ENCODE results near the gene SLC7A1. TPM values are rescaled to one million over a fixed set of nuclear protein-coding genes. Genes with fewer than 3 reads are reported as not detected.

Gene SLC7A1
- total RNA-seq, 1 donor from 2014 or later: 138 TPM

DNA sequence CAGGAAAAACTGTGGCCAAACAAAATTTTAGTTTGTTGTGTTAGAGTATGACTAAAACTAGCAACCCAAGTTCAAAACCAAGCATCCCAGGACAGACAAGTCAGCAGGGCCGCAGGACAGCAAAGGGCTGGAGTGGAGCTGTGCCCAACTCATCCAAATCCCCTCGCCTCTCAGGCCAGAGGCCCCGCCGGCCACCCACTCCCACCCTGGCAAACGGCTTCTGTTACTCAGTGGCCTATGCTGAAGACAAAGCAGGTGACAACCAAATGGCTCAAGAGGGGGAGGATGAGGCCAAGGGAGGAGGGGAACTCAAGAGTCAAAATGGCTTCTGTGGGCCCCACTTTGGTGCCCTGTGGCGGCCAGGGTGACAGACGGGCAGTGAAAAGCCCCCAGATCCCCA, 69.7 kb downstream of the SLC7A1 start:
- Mint-ChIP-seq H3K4me1 (peaks cover 1% of the 10 kb centered on the region), H3K36me3 (ENCODE audit: low read depth) (peaks cover 69% of the 10 kb centered on the region), H3K9me3 (no peaks in the 10 kb centered on the region), H3K27me3 (no peaks in the 10 kb centered on the region), H3K27ac (no peak overlapping the region), H3K4me3 (no peak overlapping the region)
- DNase-seq: no peak
- intact Hi-C loops (cut with micrococcal nuclease): no loop called here

DNA sequence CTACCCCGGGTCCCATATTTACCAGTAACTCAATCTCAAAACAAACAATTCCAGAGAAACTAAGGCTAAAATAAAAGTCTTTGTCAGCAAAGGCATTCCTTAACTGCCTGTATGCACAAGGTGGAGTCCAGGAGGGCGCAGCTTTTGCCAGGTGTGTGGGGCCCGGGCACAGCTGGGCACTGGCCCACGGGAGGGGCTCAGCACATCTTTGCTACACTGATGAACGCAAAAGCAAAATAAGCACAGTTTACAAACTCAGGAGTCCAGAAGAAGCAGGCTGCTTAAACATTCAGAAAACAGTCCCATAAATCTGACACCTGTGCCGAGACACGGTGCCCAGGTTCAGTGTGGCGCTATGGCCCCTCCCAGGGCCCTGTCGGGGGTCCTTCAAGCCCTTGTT, 70.8 kb downstream of the SLC7A1 start:
- Mint-ChIP-seq H3K9me3 (no peaks in the 10 kb centered on the region), H3K36me3 (ENCODE audit: low read depth) (peaks cover 67% of the 10 kb centered on the region), H3K4me1 (peaks cover 5% of the 10 kb centered on the region), H3K27me3 (no peaks in the 10 kb centered on the region), H3K27ac (no peak overlapping the region), H3K4me3 (no peak overlapping the region)
- DNase-seq: no peak
- intact Hi-C loops (cut with micrococcal nuclease): no loop called here

DNA sequence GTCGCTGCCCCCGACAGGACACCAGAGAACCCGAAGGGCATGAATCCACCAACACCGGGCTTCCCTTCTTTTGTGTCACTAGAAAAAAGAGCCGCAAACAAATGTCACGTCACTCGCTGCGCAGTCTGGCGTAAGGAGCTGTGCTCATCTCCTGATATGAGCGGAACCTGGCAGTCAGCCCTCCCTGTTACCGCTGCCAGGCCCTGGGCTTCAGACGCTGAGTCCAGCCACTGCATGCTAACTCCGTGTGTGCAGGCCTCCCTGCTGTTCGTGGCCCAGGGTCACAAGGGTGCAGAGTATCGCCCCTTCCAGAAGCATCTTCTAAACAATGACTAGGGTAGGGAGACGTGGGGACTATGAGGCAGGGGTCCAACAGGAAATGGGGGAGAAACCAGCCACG, 71.3 kb downstream of the SLC7A1 start:
- Mint-ChIP-seq H3K9me3 (no peaks in the 10 kb centered on the region), H3K4me1 (peaks cover 5% of the 10 kb centered on the region), H3K27ac (no peak overlapping the region), H3K36me3 (ENCODE audit: low read depth) (peaks cover 64% of the 10 kb centered on the region), H3K27me3 (no peaks in the 10 kb centered on the region), H3K4me3 (no peak overlapping the region)
- intact Hi-C loops (cut with micrococcal nuclease): no loop called here
- DNase-seq: no peak

DNA sequence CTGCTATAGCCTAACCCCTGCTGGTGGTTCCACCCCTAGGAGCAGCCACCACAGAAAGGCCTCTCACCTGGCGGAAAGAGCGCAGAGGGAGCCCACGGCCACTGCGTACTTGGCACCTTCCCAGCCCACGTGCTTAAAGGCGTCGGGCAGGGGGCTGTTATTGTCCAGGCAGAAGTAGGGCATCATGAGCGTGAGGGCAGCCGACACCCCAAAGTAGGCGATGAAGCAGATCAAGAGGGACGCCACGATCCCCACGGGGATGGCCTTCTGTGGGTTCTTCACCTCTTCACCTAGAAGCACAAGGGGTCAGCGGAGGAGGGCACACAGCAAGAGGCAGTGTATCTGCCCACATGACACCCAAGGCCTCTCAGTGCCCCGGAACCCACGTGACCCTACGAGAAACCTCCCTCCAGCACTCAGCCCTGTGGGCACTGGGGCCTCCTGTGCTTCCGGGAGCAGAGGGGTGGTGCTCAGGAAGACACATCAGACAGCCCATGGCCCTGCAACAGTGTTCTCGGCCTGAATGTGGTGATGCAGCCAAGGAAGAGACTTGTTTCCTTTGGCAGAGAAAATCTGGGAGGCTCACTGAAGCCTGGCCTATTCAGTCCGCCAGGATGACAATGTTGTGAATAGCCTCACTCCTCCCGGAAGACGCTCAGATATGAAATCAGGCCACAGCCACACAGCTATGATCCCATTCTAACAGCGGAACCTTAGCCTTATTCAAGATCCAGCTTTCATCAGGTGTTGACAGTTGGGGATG, 72.1 kb downstream of the SLC7A1 start:
- Mint-ChIP-seq H3K27ac (no peak overlapping the region), H3K36me3 (ENCODE audit: low read depth) (peaks cover 62% of the 10 kb centered on the region), H3K4me1 (peaks cover 5% of the 10 kb centered on the region), H3K27me3 (no peaks in the 10 kb centered on the region), H3K4me3 (no peak overlapping the region), H3K9me3 (no peaks in the 10 kb centered on the region)
- intact Hi-C loops (cut with micrococcal nuclease): no loop called here
- DNase-seq: no peak

DNA sequence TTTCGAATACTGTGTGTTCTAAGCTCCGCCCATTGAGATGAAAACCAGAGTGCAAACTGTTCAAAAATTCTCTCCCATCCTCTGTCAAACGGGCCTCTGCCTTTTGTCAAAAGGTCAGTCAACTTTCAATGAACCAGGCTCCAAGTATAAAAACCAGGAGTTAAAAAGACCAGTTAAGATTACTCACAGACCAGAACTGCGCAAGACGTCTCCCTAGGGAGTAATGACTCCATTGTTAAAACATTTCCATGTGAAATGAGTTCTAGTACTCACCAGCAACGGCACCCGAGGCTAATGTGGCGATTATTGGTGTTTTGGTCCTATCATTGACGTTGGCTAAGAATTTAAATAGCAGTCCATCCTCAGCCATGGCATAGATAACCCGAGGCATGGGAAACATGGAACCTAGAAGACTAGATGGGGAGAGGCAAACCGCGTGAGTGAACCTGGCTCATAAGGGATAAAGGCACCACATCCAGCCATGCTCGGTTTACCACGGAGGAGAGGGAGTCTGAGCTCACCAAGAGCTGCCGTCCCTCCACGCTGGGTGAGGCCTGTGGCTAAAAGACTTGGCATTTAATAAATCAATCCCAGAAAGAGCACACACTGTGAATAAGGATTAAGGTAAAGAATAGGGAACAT, 73.3 kb downstream of the SLC7A1 start:
- no peak for DNase-seq
- no peak overlapping the region for H3K27ac Mint-ChIP-seq
- H3K9me3 Mint-ChIP-seq: no peaks in the 10 kb centered on the region
- H3K4me3 Mint-ChIP-seq: no peak overlapping the region
- intact Hi-C loops (cut with micrococcal nuclease): no loop called here
- no peaks in the 10 kb centered on the region for H3K27me3 Mint-ChIP-seq
- peaks cover 5% of the 10 kb centered on the region for H3K4me1 Mint-ChIP-seq
- H3K36me3 Mint-ChIP-seq (ENCODE audit: low read depth): peaks cover 60% of the 10 kb centered on the region

DNA sequence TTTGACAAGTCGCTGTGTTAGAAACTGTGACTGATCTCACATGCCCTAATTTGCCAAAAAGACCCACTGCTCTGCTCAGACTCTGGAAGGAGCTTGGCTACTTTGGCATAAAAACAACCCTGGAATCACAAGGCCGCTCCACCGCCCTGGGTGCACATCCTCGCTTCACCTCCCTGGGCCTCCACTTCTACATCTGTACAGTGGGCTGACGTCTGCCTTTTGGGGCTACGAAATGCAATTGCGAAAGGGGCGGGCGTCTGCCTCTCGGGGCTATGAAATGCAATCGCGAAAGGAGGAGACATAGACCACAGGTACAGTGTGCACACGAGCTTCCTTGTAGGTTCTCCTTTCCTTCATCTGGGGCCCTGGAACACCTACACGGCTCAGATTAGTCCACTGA, 74.2 kb downstream of the SLC7A1 start:
- H3K9me3 Mint-ChIP-seq: no peaks in the 10 kb centered on the region
- intact Hi-C loops (cut with micrococcal nuclease): no loop called here
- H3K4me1 Mint-ChIP-seq: peaks cover 5% of the 10 kb centered on the region
- H3K4me3 Mint-ChIP-seq: no peak overlapping the region
- no peak for DNase-seq
- H3K27me3 Mint-ChIP-seq: no peaks in the 10 kb centered on the region
- H3K27ac Mint-ChIP-seq: no peak overlapping the region
- peaks cover 57% of the 10 kb centered on the region for H3K36me3 Mint-ChIP-seq (ENCODE audit: low read depth)

DNA sequence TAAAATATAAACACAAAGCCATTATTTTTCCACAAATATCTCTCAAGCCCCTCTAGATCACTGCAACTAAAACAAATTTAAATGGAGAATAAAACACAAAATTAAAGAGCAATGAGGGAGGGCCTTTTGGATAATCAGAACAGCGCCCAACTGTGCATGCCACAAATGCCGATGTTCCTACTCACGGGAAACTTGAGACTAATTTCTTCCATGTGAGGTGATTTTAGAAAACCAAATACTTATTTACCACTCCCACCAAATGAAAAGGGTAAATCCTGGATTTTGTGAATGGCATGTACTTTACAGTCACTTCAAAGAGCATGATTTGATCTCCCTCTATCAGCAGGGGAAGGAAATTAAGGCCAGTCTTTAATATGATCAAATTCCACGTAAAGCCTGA, 74.8 kb downstream of the SLC7A1 start:
- no peak overlapping the region for H3K4me3 Mint-ChIP-seq
- H3K9me3 Mint-ChIP-seq: no peaks in the 10 kb centered on the region
- no peak for DNase-seq
- intact Hi-C loops (cut with micrococcal nuclease): no loop called here
- H3K4me1 Mint-ChIP-seq: peaks cover 5% of the 10 kb centered on the region
- H3K27me3 Mint-ChIP-seq: no peaks in the 10 kb centered on the region
- peaks cover 63% of the 10 kb centered on the region for H3K36me3 Mint-ChIP-seq (ENCODE audit: low read depth)
- no peak overlapping the region for H3K27ac Mint-ChIP-seq

DNA sequence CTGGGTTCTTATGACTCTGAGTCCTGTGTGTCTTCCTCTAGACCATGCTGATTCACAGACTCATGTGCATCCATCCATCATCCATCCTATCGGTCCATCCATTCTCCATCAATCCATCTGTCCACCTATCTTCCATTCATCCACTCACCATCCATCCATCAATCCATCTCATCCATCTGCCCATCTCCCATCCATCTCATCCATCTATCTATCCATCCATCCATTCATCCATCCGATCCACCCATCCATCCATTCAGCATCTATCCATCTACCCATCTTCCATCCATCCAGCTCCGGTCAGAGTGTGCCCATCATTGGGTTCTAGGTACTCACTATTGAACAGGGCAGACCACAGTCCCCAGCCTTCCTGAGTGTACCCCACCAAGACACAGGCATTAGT, 75.6 kb downstream of the SLC7A1 start:
- Mint-ChIP-seq H3K4me1 (peaks cover 3% of the 10 kb centered on the region), H3K4me3 (no peak overlapping the region), H3K27ac (no peak overlapping the region), H3K36me3 (ENCODE audit: low read depth) (peaks cover 61% of the 10 kb centered on the region), H3K27me3 (no peaks in the 10 kb centered on the region), H3K9me3 (no peaks in the 10 kb centered on the region)
- DNase-seq: no peak
- intact Hi-C loops (cut with micrococcal nuclease): no loop called here

DNA sequence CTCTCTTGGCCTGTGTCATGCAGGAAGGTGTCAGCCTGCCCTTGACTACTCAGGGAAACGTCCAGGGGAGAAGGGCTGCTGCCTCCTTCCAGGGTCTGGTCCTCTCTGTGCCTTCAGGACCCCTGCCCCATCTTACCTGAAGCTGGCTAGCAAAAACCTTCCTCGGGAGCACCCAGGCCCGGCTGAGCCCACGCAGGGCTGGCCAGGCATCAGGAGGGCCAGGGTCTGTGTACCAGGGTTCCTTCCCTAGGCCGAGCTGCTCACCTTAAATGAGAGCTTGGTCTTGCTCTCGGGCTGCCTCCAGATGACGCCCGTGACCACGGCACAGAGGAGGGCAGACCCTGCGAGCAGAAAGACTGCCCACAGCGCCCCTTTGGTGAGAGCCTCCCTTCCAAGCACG, 78.6 kb downstream of the SLC7A1 start:
- Mint-ChIP-seq H3K4me1 (peaks cover 3% of the 10 kb centered on the region), H3K4me3 (no peak overlapping the region), H3K9me3 (no peaks in the 10 kb centered on the region), H3K36me3 (ENCODE audit: low read depth) (peaks cover 60% of the 10 kb centered on the region), H3K27ac (no peak overlapping the region), H3K27me3 (no peaks in the 10 kb centered on the region)
- no peak for DNase-seq
- intact Hi-C loops (cut with micrococcal nuclease): no loop called here

DNA sequence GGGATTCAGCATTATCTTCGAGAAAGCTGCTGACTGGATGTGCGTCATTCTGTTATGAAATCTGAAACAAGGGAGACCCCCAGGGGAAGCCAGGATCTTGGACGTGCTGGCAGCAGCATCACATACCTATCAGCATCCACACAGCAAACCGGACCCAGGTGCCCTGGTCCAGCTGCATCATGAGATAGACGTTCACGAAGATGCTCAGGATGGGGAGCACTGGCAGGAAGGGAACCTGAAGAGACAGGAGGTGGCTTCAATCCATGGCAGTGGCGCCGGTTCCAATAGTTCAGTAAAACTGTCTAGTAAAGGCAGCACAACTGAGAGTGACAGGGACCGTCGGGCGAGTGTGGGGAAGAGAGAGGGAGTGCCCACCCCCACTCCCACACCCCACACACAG, 79.5 kb downstream of the SLC7A1 start:
- H3K36me3 Mint-ChIP-seq (ENCODE audit: low read depth): peaks cover 61% of the 10 kb centered on the region
- H3K9me3 Mint-ChIP-seq: no peaks in the 10 kb centered on the region
- H3K27me3 Mint-ChIP-seq: no peaks in the 10 kb centered on the region
- intact Hi-C loops (cut with micrococcal nuclease): no loop called here
- no peak for DNase-seq
- H3K27ac Mint-ChIP-seq: no peak overlapping the region
- H3K4me1 Mint-ChIP-seq: peaks cover 5% of the 10 kb centered on the region
- H3K4me3 Mint-ChIP-seq: no peak overlapping the region

DNA sequence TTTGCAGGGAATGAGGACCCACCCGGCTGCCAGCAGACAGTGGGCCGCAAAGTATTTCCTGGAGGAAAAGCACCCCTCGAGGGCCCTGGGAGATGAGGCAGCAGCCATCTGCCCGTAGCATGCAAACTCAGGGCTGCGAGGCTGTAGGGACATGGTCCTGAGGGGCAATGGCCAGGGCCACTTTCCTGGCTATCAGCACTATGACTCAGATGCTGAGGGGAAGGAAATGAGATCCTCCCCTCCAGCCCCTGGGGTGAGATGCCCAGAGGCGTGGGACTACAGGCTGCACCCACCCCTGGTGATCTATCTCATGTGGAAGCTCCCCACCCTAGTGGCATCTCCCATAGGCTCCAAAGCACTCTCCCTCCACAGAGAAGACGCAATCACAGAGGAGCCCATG, 80.1 kb downstream of the SLC7A1 start:
- peaks cover 5% of the 10 kb centered on the region for H3K4me1 Mint-ChIP-seq
- H3K27me3 Mint-ChIP-seq: no peaks in the 10 kb centered on the region
- no peak for DNase-seq
- no peaks in the 10 kb centered on the region for H3K9me3 Mint-ChIP-seq
- intact Hi-C loops (cut with micrococcal nuclease): no loop called here
- peaks cover 56% of the 10 kb centered on the region for H3K36me3 Mint-ChIP-seq (ENCODE audit: low read depth)
- no peak overlapping the region for H3K27ac Mint-ChIP-seq
- no peak overlapping the region for H3K4me3 Mint-ChIP-seq

DNA sequence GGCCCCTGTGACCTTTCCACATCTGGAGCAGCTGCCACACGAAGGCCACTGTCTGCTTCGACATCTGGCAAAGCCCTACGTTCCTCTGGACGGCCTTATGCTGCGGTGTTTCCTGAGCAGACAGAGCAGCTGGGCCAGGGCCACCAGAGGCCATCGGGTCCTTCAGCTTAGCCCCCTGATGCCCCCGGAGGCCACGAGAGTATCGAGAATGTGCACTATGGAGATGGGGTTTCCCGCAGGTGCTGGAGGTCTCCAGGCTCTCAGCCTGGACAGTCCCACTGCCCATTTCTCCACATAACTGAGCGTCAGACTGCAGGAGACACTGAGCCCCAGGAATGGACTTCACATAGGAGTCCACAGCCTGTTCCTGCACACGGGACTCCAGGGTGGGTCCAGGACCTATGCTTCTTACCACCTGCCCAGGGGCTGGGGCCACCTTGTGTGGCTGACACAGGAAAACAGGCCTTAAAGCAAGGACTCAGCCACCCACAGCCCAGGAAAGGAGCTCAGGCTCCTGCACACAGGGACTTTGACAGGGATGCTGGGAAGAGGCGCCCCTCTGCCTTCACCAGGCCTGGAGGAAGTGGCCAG, 80.7 kb downstream of the SLC7A1 start:
- Mint-ChIP-seq H3K4me1 (peaks cover 2% of the 10 kb centered on the region), H3K27me3 (no peaks in the 10 kb centered on the region), H3K4me3 (no peak overlapping the region), H3K9me3 (no peaks in the 10 kb centered on the region), H3K27ac (no peak overlapping the region), H3K36me3 (ENCODE audit: low read depth) (peaks cover 55% of the 10 kb centered on the region)
- intact Hi-C loops (cut with micrococcal nuclease): no loop called here
- no peak for DNase-seq

DNA sequence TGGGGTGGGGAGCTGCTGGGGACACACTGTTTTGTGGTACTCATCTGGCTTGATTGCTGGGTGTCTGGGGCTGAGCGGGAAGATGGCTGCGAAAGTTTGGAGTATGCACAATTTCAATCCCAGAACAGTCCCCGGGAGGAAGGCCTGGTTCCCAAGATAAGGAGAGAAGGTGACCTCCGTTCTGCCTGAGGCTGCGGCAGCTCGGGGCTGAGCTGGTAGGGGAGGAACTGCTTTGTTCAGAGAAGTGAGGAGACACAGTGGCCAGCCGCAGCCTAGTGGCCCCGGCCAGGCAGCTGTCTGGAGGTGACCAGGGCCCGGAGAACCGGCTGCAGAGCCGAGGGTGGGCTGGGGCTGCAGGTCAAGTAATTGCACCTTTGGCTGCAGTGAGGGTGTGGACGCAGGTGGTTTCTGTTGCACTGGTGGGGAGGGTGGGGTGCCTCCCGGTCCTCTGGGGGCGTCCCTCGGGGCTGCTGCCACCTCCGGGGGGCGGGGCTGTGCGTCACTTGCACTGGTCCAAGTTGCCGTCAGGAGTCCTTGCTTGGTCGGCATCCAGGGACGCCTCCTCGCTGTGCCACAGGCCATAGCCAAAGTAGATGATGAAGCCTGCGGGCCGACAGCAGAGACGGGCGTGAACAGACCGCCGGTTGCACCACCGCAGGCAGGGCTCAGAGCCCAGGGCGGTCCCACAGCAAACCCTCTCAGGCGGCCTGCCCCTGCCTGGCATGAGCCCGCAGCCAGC, 81.3 kb downstream of the SLC7A1 start:
- H3K36me3 Mint-ChIP-seq (ENCODE audit: low read depth): peaks cover 53% of the 10 kb centered on the region
- H3K4me1 Mint-ChIP-seq: peaks cover 1% of the 10 kb centered on the region
- no peak for DNase-seq
- no peaks in the 10 kb centered on the region for H3K27me3 Mint-ChIP-seq
- no peak overlapping the region for H3K27ac Mint-ChIP-seq
- intact Hi-C loops (cut with micrococcal nuclease): no loop called here
- no peak overlapping the region for H3K4me3 Mint-ChIP-seq
- no peaks in the 10 kb centered on the region for H3K9me3 Mint-ChIP-seq

Data from activated CD4-positive, alpha-beta T cell treated with anti-CD3 and anti-CD28 coated beads, Interleukin-2, amount 10 ng/mL, durations not matched to agents 24 days and 14 days (primary cell).